A549 (cell line): ENCODE data around the gene GRIK1.

Experiments
- BHLHE40 ChIP-seq: IDR thresholded peaks from 2 replicates; pipeline ENCODE4 v1.6.1; 2012; ENCODE audit warnings: low read depth, low read length, inconsistent platforms
- CEBPB ChIP-seq, 2 experiments: fragments of >200 bp in 1 of 2; sonication (Bioruptor Twin) in 1 of 2; formaldehyde crosslinking in 1 of 2; IDR thresholded peaks; 2 replicates each; pipeline ENCODE4 v1.6.1; 2012 to 2016
- EP300 ChIP-seq, 2 experiments: fragments of >200 bp; sonication (Bioruptor Twin); formaldehyde crosslinking; IDR thresholded peaks; 2 replicates in 1 of 2; 3 replicates in 1 of 2; pipeline ENCODE4 v1.6.1; 2016 to 2017
- JUNB ChIP-seq: fragments of >200 bp; sonication (Bioruptor Twin); formaldehyde crosslinking; IDR thresholded peaks from 2 replicates; pipeline ENCODE4 v1.6.1; 2016
- MYC ChIP-seq: IDR thresholded peaks from 2 replicates; pipeline ENCODE4 v1.6.1; 2012; ENCODE audit warnings: mild to moderate bottlenecking, inconsistent platforms, low read length, improper control_type of control experiment, borderline replicate concordance
- NR3C1 ChIP-seq: fragments of >200 bp; sonication (Bioruptor Twin); formaldehyde crosslinking; IDR thresholded peaks from 3 replicates; pipeline ENCODE4 v1.6.1; 2017
- POLR2A ChIP-seq: IDR thresholded peaks from 2 replicates; pipeline ENCODE4 v1.6.1; 2012; ENCODE audit warnings: mild to moderate bottlenecking, low read length
- RFX5 ChIP-seq: fragments of 450-650 bp; IDR thresholded peaks from 2 replicates; pipeline ENCODE4 v1.7.1; 2014; ENCODE audit warnings: antibody characterized with exemption, mild to moderate bottlenecking, moderate library complexity
- SMC3 ChIP-seq: fragments of >200 bp; sonication (Bioruptor Twin); formaldehyde crosslinking; IDR thresholded peaks from 3 replicates; pipeline ENCODE4 v1.6.1; 2018; ENCODE audit warnings: inconsistent platforms
- SREBF2 ChIP-seq: fragments of 450-650 bp; IDR thresholded peaks from 2 replicates; pipeline ENCODE4 v1.6.1; 2014; ENCODE audit warnings: mild to moderate bottlenecking, moderate library complexity
- ZFP36 ChIP-seq: fragments of 450-650 bp; IDR thresholded peaks from 2 replicates; pipeline ENCODE4 v1.6.1; 2014; ENCODE audit warnings: borderline replicate concordance; ENCODE audit not compliant: partially characterized antibody
- TF ChIP-seq, protein P1 (sequence below): fragments of >200 bp; sonication (Bioruptor Twin); formaldehyde crosslinking; IDR thresholded peaks from 3 replicates; pipeline ENCODE4 v1.5.1; 2016
- TF ChIP-seq, protein P2 (sequence below): fragments of 450-650 bp; IDR thresholded peaks from 2 replicates; pipeline ENCODE4 v1.6.1; 2014; ENCODE audit warnings: antibody characterized with exemption
- TF ChIP-seq, protein P3 (sequence below): IDR thresholded peaks from 2 replicates; pipeline ENCODE4 v1.6.1; 2012

DNA sequence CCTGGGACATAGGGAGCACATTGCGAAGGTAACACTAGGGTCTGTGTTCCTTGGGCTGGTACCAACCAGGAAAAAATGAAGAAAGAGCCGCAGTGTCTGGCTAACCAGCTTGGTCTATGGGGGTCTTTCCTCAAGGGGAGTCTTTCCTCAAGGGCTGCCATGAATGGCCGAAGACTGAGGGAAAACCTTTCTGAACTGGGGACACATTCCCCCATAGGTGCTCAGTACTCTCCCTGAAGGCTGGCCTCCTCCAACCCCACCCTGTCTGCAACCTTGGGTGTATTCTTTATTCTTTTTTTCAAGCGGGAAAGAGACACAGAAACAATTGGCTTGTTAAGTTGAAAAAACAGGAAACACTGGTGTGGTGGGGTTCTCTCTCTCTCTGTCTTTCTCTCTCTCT lies 440.6 kb downstream of the GRIK1 start:
- no peak for TF ChIP-seq POLR2A
- TF ChIP-seq, protein P1, sequence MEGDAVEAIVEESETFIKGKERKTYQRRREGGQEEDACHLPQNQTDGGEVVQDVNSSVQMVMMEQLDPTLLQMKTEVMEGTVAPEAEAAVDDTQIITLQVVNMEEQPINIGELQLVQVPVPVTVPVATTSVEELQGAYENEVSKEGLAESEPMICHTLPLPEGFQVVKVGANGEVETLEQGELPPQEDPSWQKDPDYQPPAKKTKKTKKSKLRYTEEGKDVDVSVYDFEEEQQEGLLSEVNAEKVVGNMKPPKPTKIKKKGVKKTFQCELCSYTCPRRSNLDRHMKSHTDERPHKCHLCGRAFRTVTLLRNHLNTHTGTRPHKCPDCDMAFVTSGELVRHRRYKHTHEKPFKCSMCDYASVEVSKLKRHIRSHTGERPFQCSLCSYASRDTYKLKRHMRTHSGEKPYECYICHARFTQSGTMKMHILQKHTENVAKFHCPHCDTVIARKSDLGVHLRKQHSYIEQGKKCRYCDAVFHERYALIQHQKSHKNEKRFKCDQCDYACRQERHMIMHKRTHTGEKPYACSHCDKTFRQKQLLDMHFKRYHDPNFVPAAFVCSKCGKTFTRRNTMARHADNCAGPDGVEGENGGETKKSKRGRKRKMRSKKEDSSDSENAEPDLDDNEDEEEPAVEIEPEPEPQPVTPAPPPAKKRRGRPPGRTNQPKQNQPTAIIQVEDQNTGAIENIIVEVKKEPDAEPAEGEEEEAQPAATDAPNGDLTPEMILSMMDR, result no peak
- no peak for TF ChIP-seq BHLHE40
- TF ChIP-seq CEBPB (IDR thresholded peaks at IDR 0.05), result no peak
- no peak for TF ChIP-seq SREBF2
- TF ChIP-seq ZFP36, result no peak
- TF ChIP-seq JUNB, result no peak
- TF ChIP-seq, protein P2, sequence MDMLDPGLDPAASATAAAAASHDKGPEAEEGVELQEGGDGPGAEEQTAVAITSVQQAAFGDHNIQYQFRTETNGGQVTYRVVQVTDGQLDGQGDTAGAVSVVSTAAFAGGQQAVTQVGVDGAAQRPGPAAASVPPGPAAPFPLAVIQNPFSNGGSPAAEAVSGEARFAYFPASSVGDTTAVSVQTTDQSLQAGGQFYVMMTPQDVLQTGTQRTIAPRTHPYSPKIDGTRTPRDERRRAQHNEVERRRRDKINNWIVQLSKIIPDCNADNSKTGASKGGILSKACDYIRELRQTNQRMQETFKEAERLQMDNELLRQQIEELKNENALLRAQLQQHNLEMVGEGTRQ, result no peak
- no peak for TF ChIP-seq NR3C1
- no peak for TF ChIP-seq RFX5
- TF ChIP-seq EP300 (IDR thresholded peaks at IDR 0.05), result no peak
- TF ChIP-seq MYC, result no peak
- TF ChIP-seq, protein P3, sequence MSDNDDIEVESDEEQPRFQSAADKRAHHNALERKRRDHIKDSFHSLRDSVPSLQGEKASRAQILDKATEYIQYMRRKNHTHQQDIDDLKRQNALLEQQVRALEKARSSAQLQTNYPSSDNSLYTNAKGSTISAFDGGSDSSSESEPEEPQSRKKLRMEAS, result no peak
- no peak for TF ChIP-seq SMC3
